ENCODE results near the gene EBI3.
"Not testable (repeated sequence)": the region's sequence is repeated elsewhere in the genome, so short reads cannot be mapped to it uniquely, and the experiment has no call there.

EBI3 gene

DNA sequence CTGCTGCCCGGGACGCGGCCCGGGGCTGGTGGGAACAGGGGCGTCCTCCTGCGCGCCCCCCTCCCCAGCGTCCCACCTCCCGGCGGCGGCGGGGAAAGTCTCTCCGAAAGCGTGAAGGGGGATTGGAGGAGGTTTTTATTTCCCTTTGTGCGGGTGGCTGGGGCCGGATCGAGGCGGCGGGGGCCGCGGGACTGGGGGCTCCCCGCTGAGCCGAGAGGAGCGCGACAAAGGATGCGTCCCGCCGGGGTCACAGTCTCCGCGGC lies 49.9 kb downstream of the EBI3 start:
- DNase-seq, result no peak

DNA sequence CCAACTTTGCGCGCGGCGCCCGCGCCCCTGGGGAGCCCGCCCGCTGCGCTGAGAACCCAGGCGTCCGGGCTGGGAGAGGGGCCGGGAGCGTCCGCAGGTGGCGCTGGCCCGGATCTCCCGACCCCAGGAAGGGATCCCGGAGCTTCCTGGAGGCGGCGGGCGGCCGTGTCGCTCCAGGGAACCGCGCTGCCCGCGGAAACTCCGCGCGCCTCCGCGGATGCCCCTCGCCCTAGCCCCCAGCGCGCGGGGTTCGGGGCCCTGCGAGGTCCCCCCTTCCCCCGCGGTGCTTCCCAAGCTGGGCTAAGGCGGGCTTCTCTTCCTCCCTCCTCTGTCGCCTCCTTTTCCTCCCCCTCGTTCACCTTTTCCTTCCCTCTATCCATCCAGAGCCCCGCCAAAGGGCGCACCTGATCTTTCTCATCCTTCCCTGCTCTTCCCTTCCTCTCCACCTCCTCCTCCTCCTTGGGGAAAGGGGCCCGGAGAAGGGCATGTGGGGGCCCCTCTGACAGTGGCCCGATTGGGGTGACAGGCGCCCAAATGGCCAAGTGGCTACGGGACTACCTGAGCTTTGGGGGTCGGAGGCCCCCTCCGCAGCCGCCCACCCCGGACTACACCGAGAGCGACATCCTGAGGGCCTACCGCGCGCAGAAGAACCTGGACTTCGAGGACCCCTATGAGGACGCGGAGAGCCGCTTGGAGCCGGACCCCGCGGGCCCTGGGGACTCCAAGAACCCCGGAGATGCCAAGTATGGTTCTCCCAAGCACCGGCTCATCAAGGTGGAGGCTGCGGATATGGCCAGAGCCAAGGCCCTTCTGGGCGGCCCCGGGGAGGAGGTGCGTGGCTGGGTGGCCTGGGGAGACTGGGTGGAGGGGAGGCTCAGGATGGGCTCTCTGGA lies 50.5 kb downstream of the EBI3 start:
- DNase-seq, result no peak

DNA sequence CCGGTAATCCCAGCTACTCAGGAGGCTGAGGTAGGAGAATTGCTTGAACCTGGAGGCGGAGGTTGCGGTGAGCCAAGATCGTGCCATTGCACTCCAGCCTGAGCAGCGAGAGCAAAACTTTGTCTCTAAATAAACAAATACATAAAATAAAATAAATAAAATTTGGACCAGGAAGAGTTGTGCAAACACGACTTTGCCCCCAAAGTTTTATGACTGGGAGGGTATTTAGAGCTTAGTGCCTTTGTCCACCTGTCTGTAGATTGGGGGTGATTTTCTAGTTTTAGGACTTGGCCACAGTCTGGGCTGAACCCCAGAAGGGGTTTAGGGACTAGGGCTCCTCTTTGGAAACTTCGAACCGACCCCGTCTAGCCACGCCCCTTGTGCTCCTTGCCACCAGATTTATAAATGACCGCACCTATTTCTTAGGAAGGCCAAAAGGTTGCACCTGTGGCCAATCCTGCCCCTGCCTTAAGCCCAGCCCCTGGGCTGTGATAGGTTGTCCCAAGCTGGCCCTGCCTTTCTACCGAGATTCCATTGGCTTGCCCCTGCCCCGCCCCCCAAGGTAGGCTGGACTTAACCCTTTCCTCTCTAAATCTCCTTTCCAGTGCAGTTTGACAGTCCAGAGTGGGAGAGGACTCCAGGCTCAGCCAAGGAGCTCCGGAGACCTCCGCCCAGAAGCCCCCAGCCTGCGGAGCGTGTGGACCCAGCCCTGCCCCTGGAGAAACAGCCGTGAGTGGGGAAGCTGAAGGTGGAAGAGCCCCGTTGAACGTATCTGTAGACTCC lies 55.0 kb downstream of the EBI3 start:
- DNase-seq, result no peak

DNA sequence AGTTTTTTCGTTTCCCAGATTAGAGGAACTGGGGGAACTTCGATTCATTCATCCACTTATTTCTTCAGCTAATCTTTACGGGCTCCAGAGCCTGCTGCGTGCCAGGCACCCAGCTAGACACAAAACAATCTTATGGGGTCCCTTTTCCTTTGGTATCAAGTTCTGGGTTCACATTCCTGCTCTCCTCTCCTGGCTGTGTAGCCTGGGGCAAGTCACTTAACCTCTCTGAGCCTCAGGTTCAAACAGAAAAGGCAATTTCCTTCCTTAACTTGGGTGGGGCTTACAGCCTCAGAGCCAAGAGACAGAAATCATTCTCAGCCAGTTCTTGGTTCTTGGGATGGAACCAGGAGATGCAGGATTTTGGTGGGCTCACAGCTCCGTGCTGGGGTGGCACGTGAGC lies 55.7 kb downstream of the EBI3 start:
- DNase-seq, result no peak

DNA sequence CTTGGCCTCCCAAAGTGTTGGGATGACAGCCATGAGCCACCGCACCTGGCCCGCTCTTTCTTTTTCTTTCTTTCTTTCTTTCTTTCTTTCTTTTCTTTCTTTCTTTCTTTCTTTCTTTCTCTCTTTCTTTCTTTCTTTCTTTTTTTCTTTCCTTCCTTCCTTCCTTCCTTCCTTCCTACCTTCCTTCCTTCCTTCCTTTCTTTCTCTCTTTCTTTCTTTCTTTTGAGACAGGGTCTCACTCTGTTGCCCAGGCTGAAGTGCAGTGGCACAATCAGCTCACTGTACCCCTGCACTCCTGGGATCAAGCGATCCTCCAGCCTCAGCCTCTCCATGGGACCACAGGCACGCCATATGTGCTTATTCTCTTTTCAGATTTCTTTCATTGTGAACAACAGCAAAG lies 56.8 kb downstream of the EBI3 start:
- not testable (repeated sequence) for DNase-seq
